Stimulated activated CD8-positive, alpha-beta memory T cell treated with anti-CD3 and anti-CD28 coated beads, Interleukin-7, amount 100 ng/mL, for 4 hours (primary cell): ENCODE data around the gene FOXD4L1.
"Not testable (repeated sequence)": the region's sequence is repeated elsewhere in the genome, so short reads cannot be mapped to it uniquely, and the experiment has no call there.

ENCODE experiments used
- DNase-seq, 2 donors: peaks; one replicate each; pipeline ENCODE4 v3.0.0-alpha.2; 2020; ENCODE audit warnings: low read depth in 2 of 2

FOXD4L1 gene

DNA sequence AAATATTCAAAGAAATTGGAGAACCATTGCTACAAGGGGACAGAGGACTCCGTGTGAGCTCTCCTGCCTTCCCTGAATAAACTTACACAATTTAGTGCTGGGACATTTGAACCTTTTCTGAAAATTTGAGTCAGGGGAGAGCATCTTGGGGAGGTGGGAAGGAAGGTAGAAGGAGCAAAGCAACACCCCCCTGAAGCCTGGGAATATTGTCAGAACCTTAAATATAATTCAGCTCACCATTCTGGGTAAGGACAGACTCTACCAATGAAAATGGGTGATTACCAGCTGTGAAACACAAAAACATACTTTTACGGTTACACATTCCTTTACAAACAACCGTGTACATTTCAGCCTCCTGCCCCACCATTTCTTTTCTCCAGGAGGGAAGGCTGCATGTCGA is at the start of gene FOXD4L1:
FOXD4L1 (plus strand) TSS at position 301 of the 400 bp plus-strand sequence. CDS start 592 bp downstream, outside the sequence.
- not testable (repeated sequence) for DNase-seq

DNA sequence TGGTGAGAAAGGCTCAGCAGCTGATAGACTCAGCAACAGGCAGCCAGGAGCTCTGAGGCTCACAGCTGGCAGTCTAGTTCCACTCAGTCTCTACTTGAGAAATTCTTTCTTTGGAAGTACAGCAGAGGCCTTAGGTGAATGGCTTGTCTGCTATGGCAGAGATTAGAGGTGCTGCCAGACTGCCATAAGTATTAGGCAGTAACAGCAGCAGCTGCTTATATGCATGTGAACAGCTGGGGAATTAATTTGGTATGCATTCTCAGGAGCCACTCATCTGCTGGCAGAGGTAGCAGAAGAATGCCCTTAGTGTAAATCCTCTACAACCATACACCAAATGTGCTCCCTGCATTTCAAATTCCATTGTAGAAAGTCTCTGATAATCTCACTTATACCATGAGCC is 32.7 kb upstream of the FOXD4L1 start:
- not testable (repeated sequence) for DNase-seq

DNA sequence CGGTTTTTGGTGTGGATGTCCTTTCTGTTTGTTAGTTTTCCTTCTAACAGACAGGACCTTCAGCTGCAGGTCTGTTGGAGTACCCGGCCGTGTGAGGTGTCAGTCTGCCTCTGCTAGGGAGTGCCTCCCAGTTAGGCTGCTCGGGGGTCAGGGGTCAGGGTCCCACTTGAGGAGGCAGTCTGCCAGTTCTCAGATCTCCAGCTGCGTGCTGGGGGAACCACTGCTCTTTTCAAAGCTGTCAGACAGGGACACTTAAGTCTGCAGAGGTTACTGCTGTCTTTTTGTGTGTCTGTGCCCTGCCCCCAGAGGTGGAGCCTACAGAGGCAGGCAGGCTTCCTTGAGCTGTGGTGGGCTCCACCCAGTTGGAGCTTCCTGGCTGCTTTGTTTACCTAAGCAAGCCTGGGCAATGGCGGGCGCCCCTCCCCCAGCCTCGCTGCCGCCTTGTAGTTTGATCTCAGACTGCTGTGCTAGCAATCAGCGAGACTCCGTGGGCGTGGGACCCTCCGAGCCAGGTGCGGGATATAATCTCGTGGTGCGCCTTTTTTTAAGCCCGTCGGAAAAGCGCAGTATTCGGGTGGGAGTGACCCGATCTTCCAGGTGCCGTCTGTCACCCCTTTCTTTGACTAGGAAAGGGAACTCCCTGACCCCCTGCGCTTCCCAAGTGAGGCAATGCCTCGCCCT is 21.6 kb upstream of the FOXD4L1 start:
- DNase-seq = not testable (repeated sequence)

DNA sequence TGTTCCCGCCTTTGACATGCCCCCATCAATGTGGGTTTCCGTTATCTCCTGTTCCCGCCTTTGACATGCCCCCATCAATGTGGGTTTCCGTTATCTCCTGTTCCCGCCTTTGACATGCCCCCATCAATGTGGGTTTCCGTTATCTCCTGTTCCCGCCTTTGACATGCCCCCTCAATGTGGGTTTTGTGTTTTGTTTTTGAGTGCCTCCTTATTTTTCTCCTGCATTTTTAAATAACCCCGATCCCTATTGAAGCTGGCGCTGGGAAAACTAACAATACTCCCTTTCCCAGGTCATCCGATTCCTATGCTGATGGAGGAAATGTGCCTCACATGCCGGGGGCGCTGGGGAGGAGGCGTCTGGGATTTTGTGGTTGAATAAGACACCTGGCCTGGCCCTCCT is 1.9 kb upstream of the FOXD4L1 start:
- DNase-seq = not testable (repeated sequence)

DNA sequence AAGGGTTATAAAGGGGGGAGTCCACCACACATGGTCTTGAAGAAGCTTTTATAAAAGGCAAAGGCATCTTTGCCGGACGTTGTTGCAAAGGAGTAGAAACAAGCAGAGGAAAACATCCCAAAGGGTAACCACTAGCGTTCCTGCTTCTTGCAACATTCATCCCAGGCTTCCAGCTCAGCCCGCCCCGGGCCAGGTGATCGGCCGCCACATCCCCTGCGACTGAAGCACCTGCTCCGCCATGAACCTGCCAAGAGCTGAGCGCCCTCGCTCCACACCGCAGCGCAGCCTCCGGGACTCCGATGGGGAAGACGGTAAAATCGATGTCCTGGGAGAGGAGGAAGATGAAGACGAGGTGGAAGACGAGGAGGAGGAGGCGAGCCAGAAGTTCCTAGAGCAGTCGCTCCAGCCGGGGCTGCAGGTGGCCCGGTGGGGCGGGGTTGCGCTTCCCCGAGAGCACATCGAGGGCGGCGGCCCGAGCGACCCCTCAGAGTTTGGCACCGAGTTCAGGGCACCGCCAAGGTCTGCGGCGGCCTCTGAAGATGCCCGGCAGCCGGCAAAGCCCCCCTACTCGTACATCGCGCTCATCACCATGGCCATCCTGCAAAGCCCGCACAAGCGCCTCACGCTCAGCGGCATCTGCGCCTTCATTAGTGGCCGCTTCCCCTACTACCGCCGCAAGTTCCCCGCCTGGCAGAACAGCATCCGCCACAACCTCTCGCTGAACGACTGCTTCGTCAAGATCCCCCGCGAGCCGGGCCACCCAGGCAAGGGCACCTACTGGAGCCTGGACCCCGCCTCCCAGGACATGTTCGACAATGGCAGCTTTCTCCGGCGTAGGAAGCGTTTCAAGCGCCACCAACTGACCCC is 787 bp downstream of the FOXD4L1 start:
- DNase-seq = not testable (repeated sequence)

DNA sequence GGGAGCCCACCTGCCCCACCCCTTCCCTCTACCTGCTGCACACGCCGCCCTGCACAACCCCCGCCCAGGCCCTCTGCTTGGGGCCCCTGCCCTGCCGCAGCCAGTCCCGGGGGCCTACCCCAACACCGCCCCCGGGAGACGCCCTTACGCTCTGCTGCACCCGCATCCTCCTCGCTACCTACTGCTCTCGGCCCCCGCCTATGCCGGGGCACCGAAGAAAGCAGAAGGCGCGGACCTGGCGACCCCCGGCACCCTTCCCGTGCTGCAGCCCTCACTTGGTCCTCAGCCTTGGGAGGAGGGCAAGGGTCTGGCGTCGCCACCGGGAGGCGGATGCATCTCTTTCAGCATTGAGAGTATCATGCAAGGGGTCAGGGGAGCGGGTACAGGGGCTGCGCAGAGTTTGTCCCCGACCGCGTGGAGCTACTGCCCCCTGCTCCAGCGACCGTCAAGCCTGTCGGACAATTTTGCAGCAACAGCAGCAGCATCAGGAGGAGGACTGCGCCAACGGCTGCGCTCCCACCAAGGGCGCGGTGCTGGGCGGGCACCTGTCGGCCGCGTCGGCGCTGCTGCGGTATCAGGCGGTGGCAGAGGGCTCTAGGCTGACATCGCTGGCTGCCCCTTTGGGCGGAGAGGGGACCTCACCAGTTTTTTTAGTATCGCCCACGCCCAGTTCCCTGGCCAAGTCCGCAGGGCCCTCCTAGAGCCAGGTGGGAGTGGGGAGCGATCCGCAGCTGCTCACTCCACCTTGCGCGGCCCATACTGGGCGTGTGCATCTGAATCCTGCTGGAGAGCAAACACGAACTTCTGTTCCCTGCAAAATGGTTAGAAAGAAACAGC is 1.6 kb downstream of the FOXD4L1 start:
- not testable (repeated sequence) for DNase-seq

DNA sequence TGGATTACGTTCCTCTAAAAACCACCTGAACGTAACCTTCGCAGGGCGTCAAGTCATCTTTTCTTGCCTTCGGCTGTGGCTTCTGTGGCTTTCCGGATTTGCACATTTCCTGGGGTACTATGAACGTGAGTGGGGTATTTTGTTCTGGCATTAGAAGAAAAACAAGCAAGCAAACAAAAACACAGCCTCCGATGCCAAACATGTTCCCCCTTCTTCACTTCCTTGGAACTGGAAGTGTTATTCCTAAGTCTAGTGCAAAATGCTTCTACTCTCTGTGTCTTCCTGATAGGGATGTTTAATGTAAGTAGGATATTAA is 2.2 kb downstream of the FOXD4L1 start:
- not testable (repeated sequence) for DNase-seq

DNA sequence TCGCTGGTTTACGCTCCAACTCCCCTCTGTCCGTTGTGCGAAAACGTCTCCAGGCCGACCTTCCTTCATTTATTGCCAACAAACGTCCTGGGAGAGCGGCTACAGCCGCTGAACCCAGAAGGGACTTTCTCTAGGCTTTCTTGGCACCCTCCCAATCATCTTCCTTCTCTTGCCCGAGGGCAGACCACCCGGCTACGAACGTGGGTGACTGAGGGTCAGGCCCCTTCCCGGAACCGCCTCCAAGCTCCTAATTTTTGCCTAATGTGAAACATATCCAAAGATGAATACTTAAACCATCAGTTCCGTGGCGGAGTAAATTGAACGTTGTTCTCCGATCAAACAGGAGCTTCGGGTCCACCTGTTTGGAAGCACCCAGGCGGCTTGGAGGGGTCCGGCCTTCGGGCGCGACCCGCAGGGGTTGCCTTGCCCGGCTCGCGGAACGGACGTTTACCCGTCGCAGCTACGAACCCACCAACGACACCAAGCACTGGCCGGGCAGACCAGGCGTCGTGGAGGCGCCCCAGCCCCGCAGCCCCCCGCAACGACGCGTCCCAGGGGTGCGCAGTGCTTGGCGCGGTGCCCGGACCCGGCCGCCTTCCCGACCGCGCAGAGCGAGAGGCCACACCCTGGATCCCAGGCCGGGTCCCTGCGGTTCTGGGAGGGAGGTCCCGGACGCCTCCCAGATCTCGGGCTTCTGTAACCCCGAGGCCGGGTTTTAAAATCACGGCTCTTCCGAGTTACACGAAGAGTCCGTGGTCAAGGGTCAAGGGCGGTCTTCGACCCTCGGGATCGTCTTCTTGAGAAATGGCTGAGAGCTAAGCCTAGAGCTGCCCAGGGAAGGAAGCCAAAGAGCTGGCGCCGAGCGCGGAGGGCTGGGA is 4.0 kb downstream of the FOXD4L1 start:
- DNase-seq = not testable (repeated sequence)

DNA sequence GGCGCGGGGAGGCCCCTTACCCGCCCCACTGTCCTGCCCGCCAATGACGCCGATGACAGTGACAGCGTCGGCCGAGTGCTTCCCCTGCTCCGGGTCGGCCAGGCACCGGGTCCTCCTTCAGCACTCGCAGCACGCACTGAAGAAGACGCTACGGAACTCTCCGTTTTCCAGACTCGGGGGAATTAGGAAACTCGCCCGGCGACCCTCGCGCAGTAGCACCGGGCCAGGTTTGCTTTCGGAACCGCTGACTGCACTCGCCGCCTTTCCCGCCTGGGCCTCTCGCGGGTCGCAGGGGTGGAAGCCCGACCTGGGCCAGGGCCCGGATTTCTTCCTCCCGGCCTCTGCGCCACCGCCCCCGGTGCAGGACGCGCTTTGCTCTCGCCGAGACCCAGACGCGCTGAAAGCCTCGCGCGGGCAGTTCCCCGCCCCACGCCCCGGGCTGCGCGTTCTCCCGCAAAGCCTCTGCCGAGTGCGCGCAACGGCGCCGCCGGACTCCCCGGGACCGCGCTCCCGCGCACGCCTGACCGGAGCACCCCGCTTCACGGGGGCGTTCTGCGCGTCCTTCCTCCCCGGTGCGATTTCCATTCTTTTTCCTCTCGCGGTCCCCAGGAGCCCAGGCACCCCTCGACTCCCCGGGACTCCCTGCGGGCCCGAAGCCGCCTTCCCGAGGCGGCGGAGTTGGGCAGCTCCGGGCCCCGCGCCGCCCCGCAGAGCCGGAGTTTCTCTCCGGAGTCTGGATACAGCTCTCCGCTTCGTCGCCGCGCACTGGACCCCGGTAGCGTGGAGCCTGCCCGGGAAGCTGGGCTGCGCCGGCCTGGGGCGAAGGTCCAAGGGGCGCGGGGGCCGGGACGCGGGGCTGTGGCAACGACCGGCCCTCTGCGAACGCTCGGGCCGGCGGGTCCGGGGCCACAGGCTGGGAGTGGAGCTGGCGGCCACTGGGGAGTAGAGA is 4.9 kb downstream of the FOXD4L1 start:
- not testable (repeated sequence) for DNase-seq

DNA sequence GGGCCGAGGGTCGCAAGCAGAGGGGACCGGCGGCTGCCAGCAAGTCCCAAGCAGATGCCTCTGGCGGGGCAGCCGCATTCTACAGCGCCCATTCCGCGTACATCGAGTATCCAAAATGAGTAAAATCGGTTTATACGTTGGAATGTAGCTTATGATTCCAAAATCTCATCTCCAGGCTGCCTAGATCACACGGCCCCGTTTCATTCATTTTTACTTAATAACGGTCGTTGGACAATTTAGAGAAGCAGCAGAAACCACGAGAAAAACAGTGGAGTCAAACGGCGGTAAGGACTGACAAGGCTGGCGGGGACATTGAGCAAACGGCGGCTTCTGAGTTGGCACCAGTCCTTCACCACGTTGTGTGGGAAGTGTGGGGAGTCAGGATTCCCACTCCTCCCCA is 5.6 kb downstream of the FOXD4L1 start:
- DNase-seq = not testable (repeated sequence)

DNA sequence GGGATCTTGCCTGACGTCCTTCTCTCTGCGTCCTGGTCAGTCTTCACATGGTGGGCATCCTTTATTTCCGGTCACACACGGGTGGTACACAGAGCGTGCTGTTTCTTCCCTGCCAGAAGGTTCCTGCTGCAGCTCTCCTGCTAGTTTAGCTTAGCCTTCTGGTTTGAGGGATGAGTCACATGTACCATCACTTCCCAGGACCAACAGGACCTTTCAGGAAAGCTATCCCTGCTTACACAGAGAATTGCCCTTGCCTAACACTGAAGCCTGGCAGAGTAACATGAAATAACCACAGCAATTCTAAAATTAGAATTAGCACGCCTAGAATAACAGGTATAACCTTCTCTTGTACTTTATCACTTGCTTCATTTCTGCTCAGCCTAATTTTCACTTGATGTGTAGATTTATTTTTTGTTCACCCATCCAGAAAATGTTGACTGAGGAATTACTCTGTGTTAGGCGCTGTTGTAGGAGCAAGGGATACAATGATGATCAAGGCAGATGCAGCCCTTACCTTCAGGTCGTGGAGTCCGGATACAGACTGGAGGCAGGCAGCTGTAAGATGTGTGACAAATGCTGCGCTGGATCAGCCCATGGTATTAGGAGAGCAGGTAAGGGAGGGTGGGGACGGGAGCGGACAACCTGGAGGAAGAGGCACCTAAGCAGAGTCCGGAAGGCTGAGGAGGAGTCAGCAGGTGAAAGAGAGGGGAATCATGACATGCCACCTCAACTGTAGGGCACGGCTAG is 9.1 kb downstream of the FOXD4L1 start:
- not testable (repeated sequence) for DNase-seq

DNA sequence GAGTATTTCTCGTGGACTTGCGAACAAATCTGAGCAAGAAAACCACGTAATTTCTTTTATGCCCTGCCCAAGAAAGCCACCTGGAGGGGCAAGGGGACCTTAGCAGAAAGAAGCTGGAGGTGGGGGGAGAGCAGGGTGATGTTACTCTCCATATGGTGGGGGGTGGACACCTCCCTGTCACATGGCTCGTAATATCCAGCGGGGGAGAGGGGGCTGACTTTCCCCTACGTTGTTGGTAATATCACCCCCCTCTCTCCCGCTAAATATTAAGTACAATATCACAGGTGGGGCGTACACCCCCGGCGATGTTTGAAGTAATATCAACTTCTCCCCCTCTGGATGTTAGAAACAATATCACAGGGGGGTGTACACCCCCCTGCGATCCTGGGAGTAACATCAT is 9.7 kb downstream of the FOXD4L1 start:
- not testable (repeated sequence) for DNase-seq

DNA sequence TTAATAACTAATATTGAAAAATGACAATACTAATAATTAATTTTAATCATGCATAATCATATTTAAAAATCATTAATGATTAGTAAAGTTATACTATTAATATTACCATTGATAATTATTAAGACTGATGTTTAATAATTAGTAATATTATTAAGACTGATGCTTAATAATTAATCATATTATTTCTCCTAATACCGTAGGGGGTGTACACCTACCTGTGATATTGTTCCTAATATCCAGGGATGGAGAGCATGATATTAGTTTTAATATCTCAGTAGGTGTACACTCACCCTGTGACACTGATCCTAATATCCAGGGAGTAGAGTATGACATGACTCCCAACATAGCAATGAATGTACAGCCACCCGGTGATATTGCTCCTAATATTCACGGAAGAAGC is 12.4 kb downstream of the FOXD4L1 start:
- DNase-seq = not testable (repeated sequence)

DNA sequence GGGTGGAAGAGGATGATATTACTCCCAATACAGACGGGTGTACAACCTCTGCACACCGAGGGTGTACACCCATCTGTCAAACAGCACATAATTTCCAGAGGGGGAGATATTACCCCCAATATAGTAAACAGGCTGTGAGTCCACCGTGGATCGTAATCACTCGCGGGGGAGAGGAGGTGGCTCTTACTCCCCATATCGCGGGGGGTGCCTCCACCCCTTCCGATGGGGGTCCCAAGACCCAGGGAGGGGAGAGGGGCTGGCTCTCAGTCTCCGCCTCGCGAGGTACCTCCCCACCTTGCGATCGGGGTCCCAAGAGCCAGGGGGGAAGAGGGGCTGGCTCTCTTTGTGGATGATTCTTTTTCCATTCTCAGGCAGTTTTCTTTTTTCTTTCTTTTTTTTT is 13.4 kb downstream of the FOXD4L1 start:
- DNase-seq = not testable (repeated sequence)

DNA sequence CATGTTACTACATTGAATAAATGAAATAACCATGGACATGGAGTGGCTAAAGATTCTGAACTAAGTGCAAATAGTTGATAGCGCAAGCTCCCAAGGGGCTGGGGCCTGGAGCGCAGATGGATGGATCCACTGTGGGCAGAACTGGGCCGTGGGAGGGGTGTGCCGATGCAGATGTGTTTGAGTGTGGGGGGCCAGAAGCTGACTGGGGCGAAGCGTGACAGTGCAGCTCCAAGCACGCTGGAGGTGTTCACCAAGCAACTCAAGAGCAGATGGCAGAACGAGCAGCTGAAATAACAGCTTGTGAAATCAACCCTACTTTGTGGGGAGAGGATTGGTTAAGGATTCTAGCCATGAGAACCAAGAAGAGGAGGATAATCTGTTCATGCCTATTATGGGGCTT is 17.0 kb downstream of the FOXD4L1 start:
- DNase-seq = not testable (repeated sequence)

DNA sequence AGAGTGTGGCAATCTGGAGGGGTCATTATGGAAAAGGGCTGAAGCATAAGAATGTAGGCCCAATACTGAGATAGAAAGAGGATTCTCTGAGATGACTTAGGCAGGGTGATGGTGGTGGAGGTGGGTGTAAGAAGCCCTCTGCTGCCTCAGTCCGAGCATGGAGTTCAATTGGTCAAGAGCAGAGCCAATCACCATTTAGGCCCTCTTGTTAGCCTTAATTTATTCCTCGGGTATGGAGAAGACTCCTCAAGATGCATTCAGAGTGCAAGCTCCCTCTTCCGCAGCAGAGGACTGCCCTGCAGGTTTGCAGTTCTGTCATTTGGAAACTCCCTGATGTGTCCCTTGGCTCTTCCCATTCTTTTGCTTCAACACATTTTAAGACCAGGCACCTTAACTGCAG is 17.5 kb downstream of the FOXD4L1 start:
- not testable (repeated sequence) for DNase-seq

DNA sequence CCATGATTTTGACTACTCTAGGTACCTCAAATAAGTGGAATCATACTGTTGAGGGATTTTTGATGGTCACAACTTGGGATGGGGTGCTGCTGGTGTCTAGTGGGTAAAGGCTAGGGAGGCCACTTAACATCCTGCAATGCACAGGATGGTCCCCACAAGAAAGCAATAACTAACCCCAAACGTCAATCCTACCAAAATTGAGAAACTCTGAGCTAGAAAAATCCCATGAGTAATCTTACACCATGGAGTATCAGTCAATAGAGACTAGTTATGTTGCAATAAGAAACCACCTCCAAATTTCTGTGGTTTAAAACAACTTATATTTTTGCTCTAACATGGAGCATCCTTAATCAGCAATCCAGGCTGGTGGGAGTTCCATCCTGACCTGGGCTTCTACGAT is 18.6 kb downstream of the FOXD4L1 start:
- DNase-seq = not testable (repeated sequence)

DNA sequence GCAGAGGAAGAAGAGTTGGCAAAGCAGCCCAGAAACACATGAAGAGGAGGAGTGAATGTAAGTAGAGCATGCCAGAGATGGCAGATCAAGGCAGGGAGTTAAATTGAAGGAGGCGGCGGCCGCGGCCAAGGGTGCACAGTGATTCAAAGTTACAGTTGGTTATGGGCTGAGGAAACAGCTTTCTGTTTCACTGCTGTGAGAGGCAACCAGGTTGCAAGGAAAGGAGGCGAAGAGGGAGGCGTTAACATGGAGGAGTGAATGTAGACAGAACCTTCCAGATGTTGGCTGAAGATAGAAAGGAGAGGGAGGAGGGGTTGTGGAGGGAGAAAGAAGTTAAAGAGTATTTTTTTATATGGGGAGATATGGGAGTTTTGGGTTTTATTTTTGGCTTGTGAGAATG is 22.4 kb downstream of the FOXD4L1 start:
- DNase-seq = not testable (repeated sequence)

DNA sequence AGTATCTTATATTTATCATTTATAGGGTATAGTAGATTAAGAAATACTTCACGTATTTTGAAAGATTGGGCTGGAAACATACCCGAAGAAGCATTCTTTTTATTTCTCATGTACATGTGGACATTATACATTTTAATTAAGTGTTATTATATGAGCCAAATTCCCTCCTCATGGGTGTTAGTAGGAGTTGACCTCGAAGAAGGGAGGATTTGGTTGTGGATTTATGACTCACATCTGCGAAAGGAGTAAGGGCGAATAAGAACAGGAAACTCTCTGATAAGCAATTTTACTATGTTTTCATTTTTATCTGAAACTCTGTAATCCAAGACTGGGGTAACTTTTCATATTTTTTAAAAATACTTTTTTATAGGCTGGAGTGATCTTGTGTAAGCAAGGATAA is 23.0 kb downstream of the FOXD4L1 start:
- not testable (repeated sequence) for DNase-seq
